Fibroblast of lung (primary cell): ENCODE measurements around the gene TTLL11. TPM values are rescaled to one million over a fixed set of nuclear protein-coding genes. Genes with fewer than 3 reads are reported as not detected.

Experiments
- DNase-seq, 2 donors: peaks; one replicate each; pipeline versions ENCODE4 v3.0.0 to v3.0.0-alpha.2; 2010; ENCODE audit warnings: low read depth in 2 of 2
- H2AFZ ChIP-seq: 2 replicates; pipeline ENCODE4 v1.5.1; 2012; ENCODE audit warnings: low read length, control low read depth, inconsistent platforms
- H3K27ac ChIP-seq: 2 replicates; pipeline ENCODE4 v1.5.1; 2011; ENCODE audit warnings: low read length, control low read depth; ENCODE audit not compliant: insufficient read depth
- H3K27me3 ChIP-seq: 2 replicates; pipeline ENCODE4 v1.5.1; 2011; ENCODE audit warnings: mild to moderate bottlenecking, low read length; ENCODE audit not compliant: control insufficient read depth, insufficient read depth
- H3K36me3 ChIP-seq: 2 replicates; pipeline ENCODE4 v1.5.1; 2011; ENCODE audit warnings: low read length; ENCODE audit not compliant: control insufficient read depth, insufficient read depth
- H3K4me1 ChIP-seq: 2 replicates; pipeline ENCODE4 v1.5.1; 2011; ENCODE audit warnings: low read length; ENCODE audit not compliant: control insufficient read depth, insufficient read depth; ENCODE audit errors: extremely low read depth
- H3K4me2 ChIP-seq: 2 replicates; pipeline ENCODE4 v1.5.1; 2011; ENCODE audit warnings: low read length, control low read depth; ENCODE audit not compliant: insufficient read depth; ENCODE audit errors: extremely low read depth
- H3K4me3 ChIP-seq, 4 experiments: fragments of 200-600 bp in 1 of 4; sonication (generic) in 1 of 4; replicated peaks in 1 of 4; 2 replicates each; pipeline ENCODE4 v1.5.1; 2011 to 2016; ENCODE audit warnings: low read length in 4 of 4, low read depth in 3 of 4, mild to moderate bottlenecking in 3 of 4, control low read depth in 2 of 4, inconsistent platforms in 1 of 4, mixed read lengths in 1 of 4; ENCODE audit not compliant: insufficient read depth in 1 of 4; ENCODE audit errors: control extremely low read depth in 1 of 4
- H3K79me2 ChIP-seq: 2 replicates; pipeline ENCODE4 v1.5.1; 2012; ENCODE audit warnings: mild to moderate bottlenecking, low read length, inconsistent platforms; ENCODE audit not compliant: control insufficient read depth, insufficient read depth
- H3K9ac ChIP-seq: 2 replicates; pipeline ENCODE4 v1.5.1; 2011; ENCODE audit warnings: mild to moderate bottlenecking, low read length, control low read depth; ENCODE audit not compliant: insufficient read depth
- H3K9me3 ChIP-seq: 2 replicates; pipeline ENCODE4 v1.5.1; 2012; ENCODE audit warnings: low read depth, low read length; ENCODE audit not compliant: control insufficient read depth, insufficient read depth
- H4K20me1 ChIP-seq: 2 replicates; pipeline ENCODE4 v1.5.1; 2011; ENCODE audit warnings: low read length; ENCODE audit not compliant: control insufficient read depth, insufficient read depth; ENCODE audit errors: extremely low read depth
- CTCF ChIP-seq, 2 donors: IDR thresholded peaks in 1 of 2; conservative IDR thresholded peaks in 1 of 2; 1 replicate in 1 of 2; 2 replicates in 1 of 2; pipeline ENCODE4 v1.5.1; 2011 to 2012; ENCODE audit warnings: low read length in 2 of 2, control low read depth in 1 of 2, inconsistent platforms in 1 of 2, low read depth in 1 of 2, mild to moderate bottlenecking in 1 of 2
- EZH2 ChIP-seq: IDR thresholded peaks from 2 replicates; pipeline ENCODE4 v1.5.1; 2012; ENCODE audit warnings: low read length, control low read depth, mild to moderate bottlenecking; ENCODE audit errors: missing control alignments
- polyA plus RNA-seq, 2 donors: library from polyadenylated mRNA; depleted of rRNA in 1 of 2; stranded (reverse) in 1 of 2; unstranded in 1 of 2; fragments of >200 nt; gene quantifications; 2 replicates each; pipeline ENCODE4 v1.2.1, GENCODE V29; 2011 to 2012; ENCODE audit warnings: missing spikeins in 1 of 2
- total RNA-seq: library from RNA; depleted of rRNA; stranded (reverse); fragments of >200 nt; gene quantifications from 2 replicates; pipeline ENCODE4 v1.2.1, GENCODE V29; 2014

TTLL11 gene
- total and polyA plus RNA-seq, 2 donors (not counting 1 experiment from before 2014, with no cell fraction given), result 3.9 to 4.8 TPM

- no peak for DNase-seq
- no peak overlapping the region for H3K9ac ChIP-seq
Observed at GRCh38 chr9:122100756-122101155, 7.6 kb upstream of the TTLL11 start.

GRCh38 chr9:122099271-122099869, 6.3 kb upstream of the TTLL11 start:
- Histone ChIP-seq H3K27ac (no peak overlapping the region), H3K79me2 (no peaks in the 10 kb centered on the region), H3K4me3 (no peak overlapping the region), H3K4me1 (no peaks in the 10 kb centered on the region), H2AFZ (no peak overlapping the region), H4K20me1 (no peaks in the 10 kb centered on the region), H3K36me3 (no peaks in the 10 kb centered on the region), H3K27me3 (peaks cover 9% of the 10 kb centered on the region), H3K9me3 (no peaks in the 10 kb centered on the region), H3K9ac (no peak overlapping the region), H3K4me2 (no peak overlapping the region)
- TF ChIP-seq EZH2 (no peak), CTCF (conservative IDR thresholded peaks at IDR 0.05 in 1 of 2, IDR thresholded peaks at IDR 0.05 in 1 of 2; ENCODE audit: low read depth in 1 of 2, low read length in 2 of 2) (peak; percentile 75 to 76)
- peak; percentile 51 to 80 for DNase-seq

More at GRCh38 chr9:122100756-122101155, 7.6 kb upstream of the TTLL11 start:
- Histone ChIP-seq H3K9me3 (no peaks in the 10 kb centered on the region), H3K27ac (no peak overlapping the region), H3K79me2 (no peaks in the 10 kb centered on the region), H3K36me3 (no peaks in the 10 kb centered on the region), H4K20me1 (no peaks in the 10 kb centered on the region), H3K27me3 (peaks cover 9% of the 10 kb centered on the region), H3K4me3 (no peak overlapping the region), H3K4me2 (no peak overlapping the region), H3K4me1 (no peaks in the 10 kb centered on the region), H2AFZ (no peak overlapping the region)
- TF ChIP-seq CTCF (conservative IDR thresholded peaks at IDR 0.05 in 1 of 2, IDR thresholded peaks at IDR 0.05 in 1 of 2; ENCODE audit: low read depth in 1 of 2, low read length in 2 of 2) (no peak), EZH2 (no peak)

- TF ChIP-seq CTCF (conservative IDR thresholded peaks at IDR 0.05 in 1 of 2, IDR thresholded peaks at IDR 0.05 in 1 of 2; ENCODE audit: low read depth in 1 of 2, low read length in 2 of 2), result no peak
- TF ChIP-seq EZH2, result no peak
- peak in 1 of 2 donors; percentile 60 for DNase-seq
Observed at GRCh38 chr9:122097679-122098315, 4.7 kb upstream of the TTLL11 start.

More at GRCh38 chr9:122097679-122098315, 4.7 kb upstream of the TTLL11 start:
- Histone ChIP-seq H3K4me1 (peaks cover 3% of the 10 kb centered on the region), H3K4me3 (no peak overlapping the region), H3K27ac (no peak overlapping the region), H4K20me1 (no peaks in the 10 kb centered on the region), H3K27me3 (peaks cover 9% of the 10 kb centered on the region), H3K9me3 (no peaks in the 10 kb centered on the region), H3K9ac (no peak overlapping the region), H2AFZ (no peak overlapping the region), H3K79me2 (no peaks in the 10 kb centered on the region), H3K4me2 (no peak overlapping the region), H3K36me3 (no peaks in the 10 kb centered on the region)
